WTC11 (cell line): Measurements from ENCODE around the gene NUP62.

ENCODE experiments used
- CREB1 ChIP-seq: sonication (generic); formaldehyde crosslinking; IDR thresholded peaks from 2 replicates; pipeline ENCODE4 v1.8.0; 2023; ENCODE audit warnings: mild to moderate bottlenecking, missing genetic modification reagents
- CTCF ChIP-seq: fragments of 200-600 bp; IDR thresholded peaks from 2 replicates; pipeline ENCODE4 v1.8.0; 2022; ENCODE audit warnings: antibody characterized with exemption
- ESRRA ChIP-seq: sonication (generic); formaldehyde crosslinking; IDR thresholded peaks from 2 replicates; pipeline ENCODE4 v1.8.1; 2022; ENCODE audit warnings: mild to moderate bottlenecking, missing genetic modification reagents, borderline replicate concordance
- HMGA2 ChIP-seq: fragments of 250-450 bp; sonication (Bioruptor Pico); IDR thresholded peaks from 2 replicates; pipeline ENCODE4 v1.4.0; 2021; ENCODE audit warnings: mild to moderate bottlenecking, moderate library complexity
- NFYB ChIP-seq: sonication (generic); formaldehyde crosslinking; conservative IDR thresholded peaks from 2 replicates; pipeline ENCODE4 v1.8.0; 2022; ENCODE audit warnings: low read depth, missing genetic modification reagents
- TEAD4 ChIP-seq: sonication (generic); formaldehyde crosslinking; IDR thresholded peaks from 2 replicates; pipeline ENCODE4 v1.8.0; 2022; ENCODE audit warnings: mild to moderate bottlenecking, missing genetic modification reagents
- ZNF263 ChIP-seq: sonication (generic); formaldehyde crosslinking; IDR thresholded peaks from 2 replicates; pipeline ENCODE4 v1.8.1; 2022; ENCODE audit warnings: low read depth, mild to moderate bottlenecking, moderate library complexity, missing genetic modification reagents
- ZNF281 ChIP-seq: sonication (generic); formaldehyde crosslinking; IDR thresholded peaks from 2 replicates; pipeline ENCODE4 v1.8.0; 2023; ENCODE audit warnings: mild to moderate bottlenecking, missing genetic modification reagents
- ZNF532 ChIP-seq: fragments of 250-450 bp; sonication (Bioruptor Pico); IDR thresholded peaks from 2 replicates; pipeline ENCODE4 v1.9.0; 2021; ENCODE audit warnings: mild to moderate bottlenecking, borderline replicate concordance

GRCh38 chr19:49915271-49915670 lies 14.0 kb downstream of the NUP62 start:
- TF ChIP-seq CTCF, result no peak
- no peak for TF ChIP-seq TEAD4 (CRISPR knock-in tag)
- no peak for TF ChIP-seq ZNF532
- no peak for TF ChIP-seq NFYB (CRISPR knock-in tag)
- no peak for TF ChIP-seq ZNF263 (CRISPR knock-in tag)
- TF ChIP-seq ESRRA (CRISPR knock-in tag), result no peak
- no peak for TF ChIP-seq HMGA2 (CRISPR knock-in tag)
- no peak for TF ChIP-seq ZNF281 (CRISPR knock-in tag)
- no peak for TF ChIP-seq CREB1 (CRISPR knock-in tag)
